Activated gamma-delta T cell treated with anti-CD3 and anti-CD28 coated beads, Interleukin-2, amount 50 U/mL, for 16 hours (primary cell): ENCODE data around the gene CCDC13.

Experiments
- DNase-seq: peaks from one replicate; pipeline ENCODE4 v3.0.0-alpha.2; 2020; ENCODE audit warnings: low read depth

Gene CCDC13

DNA sequence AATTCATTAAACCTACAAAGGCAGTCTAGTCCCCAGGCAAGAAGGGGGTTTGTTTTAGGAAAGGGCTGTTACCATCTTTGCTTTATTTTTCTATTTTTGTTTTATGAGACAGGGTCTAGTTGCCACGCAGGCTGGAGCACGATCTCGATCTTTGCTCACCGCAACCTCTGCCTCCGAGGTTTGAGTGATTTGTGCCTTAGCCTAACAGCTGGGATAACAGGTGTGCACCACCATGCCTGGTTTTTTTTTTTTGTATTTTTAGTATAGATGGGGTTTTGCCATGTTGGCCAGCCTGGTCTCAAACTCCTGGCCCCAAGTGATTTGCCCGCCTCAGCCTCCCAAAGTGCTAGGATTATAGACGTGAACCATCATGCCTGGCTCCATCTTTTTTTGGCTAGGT, 26.3 kb upstream of the CCDC13 start:
- no peak for DNase-seq

DNA sequence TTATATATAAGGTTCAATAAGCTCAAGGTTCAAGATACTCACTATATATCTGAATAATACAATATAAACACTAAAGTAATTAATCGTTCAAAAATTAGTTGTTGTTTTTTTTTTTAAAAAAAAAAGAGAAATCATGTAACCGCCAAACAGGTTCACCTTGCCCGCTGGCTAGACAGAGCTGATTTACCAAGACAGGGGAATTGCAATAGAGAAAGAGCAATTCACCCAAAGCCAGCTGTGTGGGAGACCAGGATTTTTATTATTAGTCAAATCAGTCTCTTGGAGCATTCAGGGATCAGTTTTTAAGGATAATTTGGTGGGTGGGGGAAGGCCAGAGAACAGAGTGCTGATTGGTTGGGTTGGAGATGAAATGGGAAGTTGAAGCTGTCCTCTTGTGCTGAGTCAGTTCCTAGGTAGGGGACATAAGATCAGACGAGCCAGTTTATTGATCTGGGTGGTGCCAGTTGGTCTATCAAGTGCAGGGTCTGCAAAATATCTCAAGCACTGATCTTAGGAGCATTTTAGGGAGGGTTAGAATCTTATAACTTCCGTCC, 23.4 kb upstream of the CCDC13 start:
- DNase-seq, result no peak

DNA sequence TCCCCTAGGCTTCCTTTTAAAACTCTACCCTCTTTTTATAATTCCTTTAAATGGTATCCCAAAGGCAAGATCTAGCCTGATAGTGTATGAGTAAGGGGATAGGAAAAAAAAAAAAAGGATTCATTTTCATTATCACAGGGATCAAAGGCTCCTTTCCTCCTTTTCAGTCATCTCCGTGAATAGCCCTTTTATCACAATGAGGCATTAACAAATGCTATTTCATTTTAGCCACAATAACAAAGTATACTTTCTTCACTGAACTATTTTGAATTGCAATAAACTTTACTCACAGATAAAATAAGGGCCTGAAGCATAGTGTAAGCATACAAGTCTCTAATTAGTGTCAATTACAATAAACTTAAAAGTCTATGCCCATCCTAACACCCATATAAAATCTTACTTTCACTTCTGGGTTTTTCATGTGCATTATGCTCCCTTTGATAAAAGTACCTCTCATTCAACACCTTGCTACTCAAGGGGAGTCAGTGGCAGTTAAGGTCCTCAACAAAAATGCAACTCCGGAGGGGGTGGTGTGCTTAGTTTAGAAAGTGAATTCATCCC, 22.6 kb upstream of the CCDC13 start:
- DNase-seq, result no peak

DNA sequence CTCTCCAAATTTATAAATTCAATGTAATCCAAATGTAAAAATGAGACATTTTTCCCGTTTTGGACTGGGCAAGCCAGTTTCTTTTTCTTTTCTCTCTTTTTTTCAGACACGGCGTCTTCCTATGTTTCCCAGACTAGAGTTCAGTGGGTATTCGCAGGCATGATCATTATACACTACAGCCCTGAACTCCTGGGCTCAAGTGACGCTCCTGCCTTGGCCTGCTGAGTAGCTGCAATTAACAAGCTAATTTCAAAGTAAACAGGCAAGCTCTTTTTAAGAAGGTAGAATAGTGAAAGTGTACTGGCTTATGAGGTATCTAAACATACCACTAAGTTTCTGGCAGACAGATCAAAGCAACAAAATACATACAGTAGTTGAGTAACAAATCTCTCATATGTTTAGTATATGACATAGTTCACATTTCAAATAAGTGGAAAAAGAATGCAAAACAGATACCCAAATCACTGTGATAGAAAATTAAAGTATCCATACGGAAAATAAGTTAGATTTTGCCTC, 17.7 kb upstream of the CCDC13 start:
- no peak for DNase-seq

DNA sequence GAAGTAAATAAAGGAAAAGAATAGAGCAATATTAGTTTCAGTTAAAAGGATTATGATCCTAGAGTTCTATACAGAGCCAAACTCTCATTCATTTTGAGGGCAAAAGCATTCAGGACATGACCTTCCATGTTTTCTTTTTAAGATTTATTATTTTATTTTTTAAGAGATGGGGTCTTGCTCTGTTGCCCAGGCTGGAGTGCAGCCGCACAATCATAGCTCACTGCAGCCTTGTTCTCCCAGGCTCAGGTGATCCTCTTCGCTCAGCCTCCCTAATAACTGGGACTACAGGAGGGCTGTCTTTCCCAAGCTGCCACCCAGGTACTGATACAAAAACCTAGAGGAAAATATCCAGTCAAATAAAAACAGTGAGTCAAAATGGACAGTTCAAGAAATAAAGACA, 13.6 kb upstream of the CCDC13 start:
- no peak for DNase-seq

DNA sequence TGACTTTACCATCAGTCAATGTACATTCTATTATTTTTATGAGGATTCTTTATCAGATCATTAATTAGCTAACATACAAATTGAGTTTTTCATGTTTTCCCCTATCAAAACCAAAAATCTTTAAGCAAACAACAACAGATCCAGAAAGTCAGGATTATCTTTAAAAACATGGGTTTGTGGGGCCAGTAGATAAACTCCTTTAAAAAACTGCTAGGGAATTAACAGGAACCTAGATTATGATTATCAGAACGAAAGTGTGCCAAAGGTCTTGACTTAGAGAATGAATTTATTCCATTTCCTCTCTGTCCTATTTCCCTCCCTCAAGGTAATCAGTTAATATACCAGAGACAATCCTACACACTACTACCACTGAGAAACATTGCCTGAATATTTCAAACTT, 13.2 kb upstream of the CCDC13 start:
- DNase-seq, result no peak

DNA sequence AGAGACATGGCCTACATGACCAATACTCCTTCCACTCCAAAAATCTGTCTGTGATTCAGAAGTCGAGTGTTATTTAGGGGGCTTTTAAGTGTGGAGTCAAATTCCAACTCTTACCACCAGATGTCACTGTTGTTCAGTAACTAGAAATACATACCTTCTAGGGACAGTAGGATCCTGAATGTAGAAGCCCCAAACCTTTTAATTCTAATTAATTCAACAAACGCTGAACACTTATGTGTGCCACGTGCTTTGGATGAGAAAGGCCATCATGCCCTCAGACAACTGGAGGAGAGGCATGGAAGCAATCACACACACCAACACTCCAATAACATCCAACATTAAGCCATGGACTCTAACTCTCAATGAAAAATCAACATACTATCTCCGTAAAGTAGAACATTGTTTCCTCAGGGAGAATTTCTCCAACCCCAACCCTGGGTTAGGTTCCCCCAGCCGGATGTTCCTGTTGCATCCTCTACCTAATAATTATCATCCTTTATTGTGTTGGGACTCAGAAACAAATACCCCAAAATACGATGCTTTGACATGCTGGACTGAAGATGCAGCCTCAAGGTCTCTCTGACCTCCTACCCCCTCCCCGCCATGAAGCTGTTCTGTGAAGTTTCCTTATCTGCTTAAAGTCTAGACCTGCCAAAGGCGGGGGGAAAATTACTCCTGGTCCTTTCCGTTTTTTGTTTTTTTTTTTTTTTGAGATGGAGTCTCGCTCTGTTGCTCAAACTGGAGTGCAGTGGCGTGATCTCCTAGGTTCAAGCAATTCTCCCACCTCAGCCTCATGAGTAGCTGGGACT, 8.0 kb upstream of the CCDC13 start:
- peak; percentile 5 for DNase-seq

DNA sequence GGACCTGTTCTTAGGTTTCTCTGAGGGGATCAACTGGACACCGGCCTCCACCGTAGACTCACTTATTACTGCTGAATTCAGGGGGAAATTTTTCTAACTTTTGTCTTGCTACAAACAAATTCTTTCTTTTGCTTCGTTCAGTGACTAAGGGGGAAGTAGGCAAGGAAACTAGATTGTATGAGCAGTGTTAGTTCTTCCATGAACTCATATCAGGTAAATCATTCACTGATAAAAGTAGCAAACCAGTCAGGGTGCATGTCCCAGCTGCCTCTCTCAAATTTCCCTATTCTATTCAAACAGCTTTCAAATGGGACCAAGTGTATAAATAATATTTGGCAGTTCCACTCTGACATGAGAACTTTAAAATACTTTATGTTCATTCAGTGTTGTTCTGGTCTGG, 7.3 kb upstream of the CCDC13 start:
- no peak for DNase-seq

DNA sequence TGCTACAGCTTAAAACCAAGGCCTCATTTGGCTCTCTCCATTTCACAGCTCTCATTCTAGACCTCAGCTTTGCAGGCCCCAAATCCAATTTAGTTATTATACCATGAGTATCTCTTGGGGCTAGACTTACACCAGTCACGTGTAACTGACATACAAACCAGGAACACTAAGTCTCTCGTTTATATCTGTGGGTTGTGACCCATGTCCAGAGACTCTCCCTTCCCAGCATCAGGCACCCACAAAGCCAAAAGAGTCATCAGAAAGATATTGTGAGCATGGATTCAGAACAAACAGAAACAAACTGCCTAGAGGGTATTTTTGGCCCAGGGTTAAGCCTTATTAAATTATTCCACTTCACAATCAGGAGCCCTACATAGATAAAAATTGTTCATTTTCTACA, 5.6 kb upstream of the CCDC13 start:
- DNase-seq, result no peak

DNA sequence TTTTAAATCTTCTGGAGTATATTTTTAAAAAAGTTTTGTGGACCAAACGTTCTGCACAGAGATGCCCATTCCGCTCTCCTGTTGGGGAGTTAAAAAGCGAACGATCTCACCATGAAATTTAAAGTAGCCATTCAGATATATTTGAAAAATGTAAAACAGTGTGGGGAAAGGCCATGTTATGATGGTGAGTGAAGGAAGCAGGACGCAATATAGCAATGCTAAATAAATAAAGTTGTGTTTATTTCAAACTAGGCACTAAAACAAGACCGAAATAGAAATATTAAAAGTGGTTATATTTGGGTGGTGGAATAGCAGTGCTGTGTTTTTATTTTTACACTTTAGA, 327 bp upstream of the CCDC13 start:
- no peak for DNase-seq

DNA sequence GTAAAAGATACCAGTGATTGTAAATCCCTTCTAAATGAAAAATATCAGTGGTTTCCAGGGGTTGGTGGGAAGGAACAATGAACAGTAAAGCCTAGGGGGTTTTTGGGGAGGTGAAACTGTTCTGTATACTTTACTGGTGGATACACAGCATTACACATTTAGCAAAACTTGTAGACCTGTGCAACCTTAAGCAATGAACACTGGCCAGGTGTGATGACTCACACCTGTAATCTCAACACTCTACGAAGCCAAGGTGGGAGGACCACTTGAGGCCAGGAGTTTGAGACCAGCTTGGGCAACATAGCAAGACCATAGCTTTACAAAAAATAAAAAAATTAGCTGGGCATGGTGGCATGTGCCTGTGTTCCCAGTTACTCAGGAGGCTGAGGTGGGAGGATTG, 1.8 kb downstream of the CCDC13 start:
- DNase-seq, result no peak

DNA sequence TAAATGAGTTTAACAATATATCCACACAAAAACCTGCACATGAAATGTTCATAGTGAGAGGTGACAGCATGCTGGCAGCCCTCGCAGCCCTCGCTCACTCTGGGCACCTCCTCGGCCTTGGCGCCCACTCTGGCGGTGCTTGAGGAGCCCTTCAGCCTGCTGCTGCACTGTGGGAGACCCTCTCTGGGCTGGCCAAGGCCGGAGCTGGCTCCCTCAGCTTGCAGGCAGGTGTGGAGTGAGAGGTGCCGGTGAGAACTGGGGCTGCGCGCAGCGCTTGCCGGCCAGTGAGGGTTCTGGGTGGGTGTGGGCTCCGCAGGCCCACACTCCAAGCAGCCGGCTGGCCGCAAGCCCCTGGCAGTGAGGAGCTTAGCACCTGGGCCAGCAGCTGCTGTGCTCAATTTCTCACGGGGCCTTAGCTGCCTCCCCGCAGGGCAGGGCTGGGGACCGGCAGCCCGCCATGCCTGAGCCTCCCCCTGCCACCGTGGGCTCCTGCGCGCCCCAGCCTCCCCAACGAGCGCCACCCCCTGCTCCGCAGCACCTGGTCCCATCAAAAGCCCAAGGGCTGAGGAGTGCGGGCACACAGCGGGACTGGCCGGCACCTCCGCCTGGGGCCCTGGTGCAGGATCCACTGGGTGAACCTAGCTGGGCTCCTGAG, 3.4 kb downstream of the CCDC13 start:
- no peak for DNase-seq

DNA sequence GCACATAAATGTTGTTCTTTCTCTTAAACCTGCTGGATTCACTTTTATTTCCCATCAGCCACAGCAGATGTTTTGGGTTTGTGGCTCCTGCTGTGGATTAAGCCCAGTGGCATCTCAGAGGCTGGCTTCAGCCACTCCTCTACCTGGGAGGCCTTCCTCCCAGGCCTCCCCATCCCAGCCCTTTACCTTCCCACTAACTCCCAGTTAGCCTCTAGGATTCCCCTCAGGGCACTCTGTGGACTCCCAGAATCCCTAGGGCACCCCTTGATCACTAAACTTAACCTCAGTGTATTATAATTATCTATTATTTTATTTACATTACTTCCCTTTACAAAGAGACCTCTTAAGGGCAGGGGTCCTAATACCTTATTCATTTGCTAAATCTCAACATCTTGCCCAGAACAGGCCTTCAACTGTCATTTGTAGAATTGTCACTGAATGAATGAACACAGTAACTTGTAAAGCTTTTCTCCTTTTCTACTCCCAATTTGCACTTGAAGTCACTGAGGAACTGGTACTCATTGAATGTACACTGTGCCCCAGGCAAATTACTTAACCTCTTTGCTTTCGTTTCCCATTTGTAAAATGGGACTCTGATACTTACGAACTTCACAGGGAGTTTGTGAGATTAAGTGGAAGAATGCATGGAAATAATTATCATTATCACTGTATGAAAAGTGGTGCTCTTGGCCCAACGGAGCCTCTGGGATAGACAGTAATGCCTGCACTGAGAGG, 8.3 kb downstream of the CCDC13 start:
- DNase-seq, result no peak

DNA sequence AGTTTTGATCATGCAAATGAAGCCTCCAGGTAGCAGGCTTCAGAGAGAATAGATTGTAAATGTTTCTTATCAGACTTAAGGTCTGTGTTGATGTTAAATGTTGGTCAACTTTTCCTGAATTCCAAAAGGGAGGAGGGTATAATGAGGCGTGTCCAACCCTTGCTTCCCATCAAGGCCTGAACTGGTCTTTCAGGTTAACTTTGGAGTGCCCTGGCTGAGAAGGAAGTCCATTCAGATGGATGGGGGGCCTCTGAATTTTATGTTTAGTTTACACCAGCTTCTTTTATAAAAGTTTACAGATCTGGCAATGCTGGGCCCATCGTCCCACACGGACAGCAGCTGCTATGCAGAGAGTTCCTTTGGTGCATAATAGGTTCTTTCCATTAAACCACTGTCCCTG, 8.9 kb downstream of the CCDC13 start:
- DNase-seq, result no peak

DNA sequence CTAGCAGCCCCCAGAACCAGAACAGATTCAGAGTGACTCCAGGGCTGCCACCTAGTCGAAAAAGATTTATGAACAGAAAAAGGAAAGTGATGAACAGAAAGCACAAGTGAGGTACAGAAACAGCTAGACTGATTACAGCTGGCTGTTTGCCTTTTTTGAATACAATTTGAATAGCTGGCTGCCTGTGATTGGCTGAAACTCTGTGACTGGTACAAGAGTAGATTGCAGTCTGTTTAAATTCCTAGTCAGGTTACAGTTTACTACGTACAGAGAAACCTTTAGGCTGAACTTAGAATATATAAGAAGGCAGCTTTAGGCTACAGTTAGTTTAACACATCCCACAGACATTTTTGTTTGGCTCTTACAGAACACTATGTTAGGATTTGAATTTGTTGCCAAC, 10.0 kb downstream of the CCDC13 start:
- no peak for DNase-seq

DNA sequence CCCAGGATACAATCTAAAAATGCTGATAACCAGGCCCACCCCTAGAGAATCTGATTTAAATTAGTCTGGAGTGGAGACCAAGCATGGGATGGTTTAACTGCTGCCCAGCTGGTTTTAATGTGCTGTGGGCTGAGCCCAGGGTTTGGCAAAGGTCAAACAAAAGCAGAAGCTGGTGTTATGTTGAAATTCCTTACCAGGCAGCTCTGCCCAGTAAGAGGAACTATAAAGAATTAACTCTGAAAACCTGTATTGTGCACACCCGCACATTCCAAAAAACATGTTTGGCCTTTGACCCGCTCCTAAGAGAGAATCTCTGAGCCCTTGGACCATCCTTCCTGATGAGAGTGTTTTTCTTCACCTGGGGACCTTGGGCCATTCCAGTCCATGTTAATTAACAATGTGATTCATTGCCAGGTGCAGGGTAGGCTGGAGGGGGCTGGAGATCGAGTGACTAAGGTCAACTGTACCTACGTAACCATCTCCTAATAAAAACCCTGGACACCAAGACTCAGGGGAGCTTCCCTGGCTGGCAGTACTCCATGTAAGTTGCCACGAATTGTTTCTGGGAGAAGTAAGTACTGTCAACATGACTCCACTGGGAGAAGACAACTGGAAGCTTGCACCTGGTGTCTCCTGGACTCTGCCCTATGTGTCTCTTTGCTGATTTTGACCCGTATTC, 10.9 kb downstream of the CCDC13 start:
- no peak for DNase-seq

DNA sequence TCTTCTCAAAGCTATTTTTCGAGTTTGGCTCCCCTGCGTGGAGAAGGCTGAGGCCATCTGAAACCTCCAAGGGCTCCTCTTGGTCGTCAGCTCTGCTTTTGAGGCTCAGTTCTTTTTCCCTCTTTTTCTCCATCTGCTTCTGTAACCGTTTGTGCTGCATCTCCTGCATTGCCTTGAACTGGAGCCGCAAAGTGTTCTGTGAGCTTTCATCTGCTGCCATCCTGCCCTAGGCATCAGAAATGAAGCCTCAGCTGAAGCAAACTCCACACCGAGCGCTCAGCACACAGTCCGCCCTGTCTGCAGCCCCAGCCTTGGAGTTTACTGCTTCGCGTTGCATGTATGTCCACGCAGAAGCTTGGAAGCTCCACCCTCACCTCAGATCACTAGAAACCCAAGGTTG, 14.9 kb downstream of the CCDC13 start:
- DNase-seq, result no peak

DNA sequence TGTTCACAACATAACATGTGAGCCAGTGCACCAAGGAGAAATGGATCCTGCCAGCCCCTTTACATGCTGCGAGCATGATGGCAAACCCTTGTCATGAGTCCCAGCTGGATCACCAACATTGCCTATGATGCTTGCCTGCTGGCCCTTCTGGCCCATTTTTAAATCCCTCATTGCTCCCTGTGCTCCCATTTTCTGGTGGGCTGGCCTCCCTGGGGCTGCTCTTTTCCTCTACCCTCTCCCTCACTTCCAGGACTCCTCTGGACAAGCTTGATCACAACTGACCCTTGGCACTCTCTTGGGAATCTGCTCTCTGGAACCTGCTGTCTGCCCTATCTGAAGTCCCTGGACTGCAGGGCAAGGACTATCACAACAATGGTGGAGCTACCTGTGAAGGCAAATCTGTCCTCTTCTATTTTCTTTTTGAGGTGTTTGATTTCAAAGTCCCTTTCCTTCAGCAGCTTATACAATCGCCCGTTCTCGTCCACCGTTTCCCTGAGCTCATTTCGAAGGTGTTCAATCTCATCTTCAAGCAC, 16.3 kb downstream of the CCDC13 start:
- DNase-seq, result no peak

DNA sequence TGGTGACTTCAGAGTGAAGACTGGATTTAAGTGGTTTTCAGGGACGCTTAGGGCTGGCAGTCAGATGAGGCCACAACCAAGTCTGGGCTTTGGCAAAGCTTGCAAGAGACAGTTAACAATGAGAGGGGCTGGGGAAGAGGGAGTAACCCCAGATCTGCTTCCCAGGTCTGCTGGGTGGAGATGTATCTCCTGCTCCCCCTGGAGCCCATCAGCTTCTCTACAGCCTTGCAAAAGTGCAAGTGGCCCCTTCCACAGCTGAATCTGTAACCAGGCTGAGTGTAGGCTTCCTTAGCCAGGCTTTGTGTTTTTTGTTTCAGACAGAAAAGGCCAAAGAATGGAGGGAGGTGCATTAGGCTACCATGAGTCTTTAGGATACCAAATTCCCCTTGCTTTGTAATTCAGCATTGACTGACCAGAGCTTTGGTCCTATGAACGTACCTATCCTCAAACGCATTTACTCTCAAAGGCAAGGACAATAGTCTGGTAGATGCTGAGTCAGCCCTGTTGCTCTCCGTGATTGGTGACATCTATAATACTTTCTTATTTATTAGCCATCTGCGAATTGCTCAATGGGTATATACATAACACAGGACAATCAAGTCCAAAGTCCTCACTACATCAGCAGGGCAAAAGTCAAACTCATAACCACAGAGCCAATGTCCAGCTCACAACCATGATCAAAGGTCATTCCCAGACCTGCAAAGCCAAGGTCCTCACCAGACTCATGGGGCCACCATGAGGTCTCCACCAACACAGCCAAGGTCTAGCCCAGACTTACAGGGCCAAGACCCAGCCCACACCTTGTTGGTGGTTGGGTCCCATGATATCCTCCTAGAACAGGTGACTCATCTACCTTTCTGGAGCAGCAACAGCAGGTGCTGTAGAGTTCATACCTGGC, 17.1 kb downstream of the CCDC13 start:
- DNase-seq, result no peak

DNA sequence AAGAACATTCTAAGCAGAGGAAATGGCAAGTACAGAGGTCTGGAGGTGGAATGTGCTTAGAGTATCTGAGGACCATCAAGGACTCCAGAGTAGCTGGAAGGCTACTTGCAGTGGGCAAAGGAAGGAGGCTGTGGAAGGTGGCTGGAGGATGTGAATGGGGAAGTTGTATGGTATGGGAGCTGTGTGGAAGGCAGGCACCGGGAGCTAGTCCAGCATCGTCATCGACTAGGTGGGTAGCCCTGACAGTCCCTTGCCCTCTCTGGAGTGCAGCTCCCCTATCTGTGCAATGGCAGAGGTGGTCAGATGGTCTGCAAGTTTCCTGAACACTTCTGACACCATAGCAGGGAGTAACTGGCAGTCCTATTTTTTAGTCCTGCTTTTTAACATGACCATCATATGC, 19.3 kb downstream of the CCDC13 start:
- DNase-seq, result no peak

DNA sequence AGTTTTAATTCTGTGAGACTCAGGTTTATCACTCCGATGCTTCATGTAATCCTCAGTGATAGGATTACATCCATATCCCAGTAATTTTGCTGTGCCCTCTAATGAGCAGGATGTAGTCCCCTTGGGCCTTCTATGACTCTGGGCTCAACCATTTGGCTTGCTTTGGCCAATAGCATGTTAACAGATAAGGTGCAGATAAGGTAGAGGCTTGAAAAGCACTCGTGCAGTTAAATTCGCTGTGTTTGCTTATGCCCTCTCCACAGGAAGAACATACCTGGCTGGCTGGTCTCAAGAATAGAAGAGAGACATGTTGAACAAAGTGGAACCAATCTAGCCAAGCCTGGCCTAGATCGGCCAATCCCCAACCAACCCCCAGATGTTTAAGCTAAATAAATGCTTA, 20.1 kb downstream of the CCDC13 start:
- no peak for DNase-seq
